ENCODE data around the gene HOXB2.

DNA sequence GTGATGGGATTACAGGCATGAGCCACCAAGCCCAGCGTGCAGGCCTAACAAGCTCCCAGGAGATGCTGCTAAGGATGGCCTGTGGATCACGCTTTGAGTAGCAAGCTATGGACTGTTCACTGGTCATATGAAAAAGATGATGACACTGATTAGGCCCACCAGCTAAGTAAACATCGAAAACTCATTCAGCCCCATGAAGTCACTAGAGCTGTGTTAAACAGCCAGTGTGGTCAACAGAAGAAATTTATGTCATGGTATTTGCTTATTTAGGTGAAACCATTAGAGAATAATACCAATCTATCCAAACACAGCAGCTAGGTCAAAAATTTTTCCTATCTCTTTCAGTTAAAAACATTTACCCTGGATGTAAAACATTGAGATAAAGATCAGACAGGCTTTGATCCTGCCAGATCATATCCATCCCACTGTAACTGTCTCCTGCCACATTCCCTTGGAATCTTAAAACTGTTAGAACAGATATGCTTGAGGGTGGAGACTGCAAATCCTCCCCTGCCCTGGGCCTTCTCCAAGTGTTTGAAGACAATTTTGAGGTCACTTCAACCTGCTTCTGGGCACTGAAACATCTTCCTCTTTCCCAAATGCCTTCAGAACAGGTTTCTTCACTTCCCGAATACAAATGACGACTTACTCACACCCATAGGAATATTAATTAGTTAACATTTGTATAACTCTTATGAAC lies 45.0 kb downstream of the HOXB2 start:
- TF ChIP-seq, protein P1, sequence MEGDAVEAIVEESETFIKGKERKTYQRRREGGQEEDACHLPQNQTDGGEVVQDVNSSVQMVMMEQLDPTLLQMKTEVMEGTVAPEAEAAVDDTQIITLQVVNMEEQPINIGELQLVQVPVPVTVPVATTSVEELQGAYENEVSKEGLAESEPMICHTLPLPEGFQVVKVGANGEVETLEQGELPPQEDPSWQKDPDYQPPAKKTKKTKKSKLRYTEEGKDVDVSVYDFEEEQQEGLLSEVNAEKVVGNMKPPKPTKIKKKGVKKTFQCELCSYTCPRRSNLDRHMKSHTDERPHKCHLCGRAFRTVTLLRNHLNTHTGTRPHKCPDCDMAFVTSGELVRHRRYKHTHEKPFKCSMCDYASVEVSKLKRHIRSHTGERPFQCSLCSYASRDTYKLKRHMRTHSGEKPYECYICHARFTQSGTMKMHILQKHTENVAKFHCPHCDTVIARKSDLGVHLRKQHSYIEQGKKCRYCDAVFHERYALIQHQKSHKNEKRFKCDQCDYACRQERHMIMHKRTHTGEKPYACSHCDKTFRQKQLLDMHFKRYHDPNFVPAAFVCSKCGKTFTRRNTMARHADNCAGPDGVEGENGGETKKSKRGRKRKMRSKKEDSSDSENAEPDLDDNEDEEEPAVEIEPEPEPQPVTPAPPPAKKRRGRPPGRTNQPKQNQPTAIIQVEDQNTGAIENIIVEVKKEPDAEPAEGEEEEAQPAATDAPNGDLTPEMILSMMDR (conservative IDR thresholded peaks at IDR 0.05 in 1 of 2, IDR thresholded peaks at IDR 0.05 in 1 of 2; ENCODE audit: low read depth in 1 of 2, low read length in 2 of 2), result no peak
- no peak for TF ChIP-seq EZH2 (IDR thresholded peaks at IDR 0.05; ENCODE audit: low read length, missing control alignments)
